Neural progenitor cell (in vitro differentiated cells): ENCODE data around the gene PLGRKT. TPM values are rescaled to one million over a fixed set of nuclear protein-coding genes. Genes with fewer than 3 reads are reported as not detected.

ENCODE experiments used
- DNase-seq: peaks from one replicate; pipeline ENCODE4 v3.0.0-alpha.2; 2016; ENCODE audit warnings: low spot score
- H2AFZ ChIP-seq: fragments of 200-600 bp; sonication (generic); replicated peaks from 2 replicates; pipeline ENCODE4 v1.6.1; 2016; ENCODE audit warnings: antibody characterized with exemption
- H3F3A ChIP-seq: fragments of 200-600 bp; sonication (generic); 2 replicates; pipeline ENCODE4 v1.6.1; 2016; ENCODE audit warnings: antibody characterized with exemption, low read depth
- H3K27ac ChIP-seq: fragments of 200-600 bp; sonication (generic); 2 replicates; pipeline ENCODE4 v1.5.1; 2016; ENCODE audit warnings: mild to moderate bottlenecking
- H3K27me3 ChIP-seq: fragments of 200-600 bp; sonication (generic); 2 replicates; pipeline ENCODE4 v1.6.1; 2016; ENCODE audit warnings: mild to moderate bottlenecking, moderate library complexity
- H3K36me3 ChIP-seq: fragments of 200-600 bp; sonication (generic); 2 replicates; pipeline ENCODE4 v1.5.1; 2016
- H3K4me1 ChIP-seq: fragments of 200-600 bp; sonication (generic); 2 replicates; pipeline ENCODE4 v1.6.1; 2016; ENCODE audit warnings: mixed run types
- H3K4me2 ChIP-seq: fragments of 200-600 bp; sonication (generic); 2 replicates; pipeline ENCODE4 v1.6.1; 2016
- H3K4me3 ChIP-seq: fragments of 200-600 bp; sonication (generic); 2 replicates; pipeline ENCODE4 v1.5.1; 2016
- H3K79me2 ChIP-seq: fragments of 200-600 bp; sonication (generic); 2 replicates; pipeline ENCODE4 v1.6.1; 2016; ENCODE audit warnings: low read depth
- H3K9ac ChIP-seq: fragments of 200-600 bp; sonication (generic); 2 replicates; pipeline ENCODE4 v1.6.1; 2016
- H3K9me3 ChIP-seq: fragments of 200-600 bp; sonication (generic); 2 replicates; pipeline ENCODE4 v1.5.1; 2016; ENCODE audit warnings: low read depth
- H4K20me1 ChIP-seq: fragments of 200-600 bp; sonication (generic); 2 replicates; pipeline ENCODE4 v1.6.1; 2016; ENCODE audit warnings: low read depth
- H3K27ac Mint-ChIP-seq: 3 replicates; pipeline ENCODE4 v1.8.0; 2021; ENCODE audit warnings: mixed read lengths
- H3K27me3 Mint-ChIP-seq: 2 replicates; pipeline ENCODE4 v1.8.0; 2022; ENCODE audit warnings: low read depth, mild to moderate bottlenecking, inconsistent platforms, moderate library complexity, mixed read lengths; ENCODE audit not compliant: insufficient read depth
- H3K36me3 Mint-ChIP-seq: 3 replicates; pipeline ENCODE4 v1.8.0; 2021; ENCODE audit warnings: mixed read lengths
- H3K4me1 Mint-ChIP-seq: 3 replicates; pipeline ENCODE4 v1.8.0; 2021; ENCODE audit warnings: mixed read lengths
- H3K4me3 Mint-ChIP-seq: 3 replicates; pipeline ENCODE4 v1.8.0; 2021; ENCODE audit warnings: mild to moderate bottlenecking, moderate library complexity, mixed read lengths
- H3K9me3 Mint-ChIP-seq: 3 replicates; pipeline ENCODE4 v1.8.0; 2020; ENCODE audit warnings: mixed read lengths
- CTCF ChIP-seq: fragments of 200-600 bp; sonication (generic); IDR thresholded peaks from 2 replicates; pipeline ENCODE4 v1.5.1; 2017; ENCODE audit warnings: antibody characterized with exemption, mild to moderate bottlenecking
- EZH2 ChIP-seq: fragments of 200-600 bp; sonication (generic); IDR thresholded peaks from 2 replicates; pipeline ENCODE4 v1.6.1; 2017; ENCODE audit warnings: antibody characterized with exemption, mild to moderate bottlenecking, moderate library complexity
- EZH2phosphoT487 ChIP-seq: fragments of 200-600 bp; sonication (generic); IDR thresholded peaks from 2 replicates; pipeline ENCODE4 v1.6.1; 2017; ENCODE audit warnings: antibody characterized with exemption
- total RNA-seq: library from RNA; depleted of rRNA; stranded (reverse); fragments of >200 nt; gene quantifications from 2 replicates; pipeline ENCODE4 v1.2.3, GENCODE V29; 2015; ENCODE audit warnings: low replicate concordance

The PLGRKT gene
- total RNA-seq, 1 donor from 2014 or later: 37.7 TPM

- Mint-ChIP-seq H3K4me1 (no peaks in the 10 kb centered on the region), H3K27me3 (peaks cover under 1% of the 10 kb centered on the region), H3K4me3 (peak overlapping the region; percentile 80), H3K27ac (no peak overlapping the region), H3K36me3 (no peaks in the 10 kb centered on the region), H3K9me3 (no peaks in the 10 kb centered on the region)
- Histone ChIP-seq H3K4me3 (peak overlapping the region; percentile 47), H4K20me1 (no peaks in the 10 kb centered on the region), H3K4me1 (peaks cover 3% of the 10 kb centered on the region), H3K27me3 (peaks cover 11% of the 10 kb centered on the region), H3K27ac (no peak overlapping the region), H3K36me3 (no peaks in the 10 kb centered on the region), H3K79me2 (no peaks in the 10 kb centered on the region), H3K9ac (no peak overlapping the region), H2AFZ (peak overlapping the region; percentile 30), H3K4me2 (peak overlapping the region; percentile 78), H3F3A (no peaks in the 10 kb centered on the region), H3K9me3 (no peaks in the 10 kb centered on the region)
- no peak for TF ChIP-seq EZH2
- no peak for TF ChIP-seq EZH2phosphoT487
- no peak for TF ChIP-seq CTCF
- DNase-seq: no peak
Measured at GRCh38 chr9:5449521-5450358, 12.0 kb upstream of the PLGRKT start.

- H3K27ac ChIP-seq: no peak overlapping the region
- Mint-ChIP-seq H3K27me3 (peaks cover 4% of the 10 kb centered on the region), H3K4me1 (no peaks in the 10 kb centered on the region), H3K4me3 (no peak overlapping the region), H3K36me3 (no peaks in the 10 kb centered on the region), H3K9me3 (no peaks in the 10 kb centered on the region), H3K27ac (no peak overlapping the region)
- H3K27me3 ChIP-seq: peaks cover 11% of the 10 kb centered on the region
- H3F3A ChIP-seq: no peaks in the 10 kb centered on the region
- TF ChIP-seq CTCF (no peak), EZH2 (no peak), EZH2phosphoT487 (no peak)
- DNase-seq: no peak
- H3K4me1 ChIP-seq: peaks cover 3% of the 10 kb centered on the region
- H3K9ac ChIP-seq: no peak overlapping the region
- no peaks in the 10 kb centered on the region for H4K20me1 ChIP-seq
- H3K4me3 ChIP-seq: no peak overlapping the region
- no peak overlapping the region for H2AFZ ChIP-seq
- no peaks in the 10 kb centered on the region for H3K9me3 ChIP-seq
- no peak overlapping the region for H3K4me2 ChIP-seq
- no peaks in the 10 kb centered on the region for H3K36me3 ChIP-seq
- H3K79me2 ChIP-seq: no peaks in the 10 kb centered on the region
Measured at GRCh38 chr9:5448461-5449435, 11.0 kb upstream of the PLGRKT start.

GRCh38 chr9:5448016-5448415 is 10.3 kb upstream of the PLGRKT start:
- H3K79me2 ChIP-seq: no peaks in the 10 kb centered on the region
- no peaks in the 10 kb centered on the region for H4K20me1 ChIP-seq
- H3K4me3 ChIP-seq: no peak overlapping the region
- no peaks in the 10 kb centered on the region for H3K9me3 ChIP-seq
- Mint-ChIP-seq H3K4me1 (no peaks in the 10 kb centered on the region), H3K27me3 (peaks cover 4% of the 10 kb centered on the region), H3K27ac (no peak overlapping the region), H3K4me3 (no peak overlapping the region), H3K36me3 (no peaks in the 10 kb centered on the region), H3K9me3 (no peaks in the 10 kb centered on the region)
- no peak overlapping the region for H2AFZ ChIP-seq
- H3K36me3 ChIP-seq: no peaks in the 10 kb centered on the region
- H3K27me3 ChIP-seq: peaks cover 13% of the 10 kb centered on the region
- TF ChIP-seq EZH2phosphoT487 (no peak), EZH2 (no peak), CTCF (no peak)
- H3K4me2 ChIP-seq: no peak overlapping the region
- H3F3A ChIP-seq: no peaks in the 10 kb centered on the region
- no peak overlapping the region for H3K27ac ChIP-seq
- no peak for DNase-seq
- peaks cover 3% of the 10 kb centered on the region for H3K4me1 ChIP-seq
- no peak overlapping the region for H3K9ac ChIP-seq
